UCSD-AML1 (cell line): ENCODE data around the gene OSBPL1A.

ENCODE experiments used
- DNase-seq: peaks from one replicate; lab custom pipeline; 2025; ENCODE audit not compliant: unreplicated experiment; lab: John Stamatoyannopoulos, UW

Gene OSBPL1A

GRCh38 chr18:24344509-24344908, 53.1 kb downstream of the OSBPL1A start:
- DNase-seq, result no peak

- no peak for DNase-seq
Observed at GRCh38 chr18:24342347-24342746, 55.3 kb downstream of the OSBPL1A start.

GRCh38 chr18:24341361-24341760, 56.3 kb downstream of the OSBPL1A start:
- no peak for DNase-seq

GRCh38 chr18:24333084-24333483, 64.5 kb downstream of the OSBPL1A start:
- no peak for DNase-seq

- DNase-seq, result no peak
Observed at GRCh38 chr18:24326211-24326610, 71.4 kb downstream of the OSBPL1A start.

GRCh38 chr18:24322584-24323136, 75.0 kb downstream of the OSBPL1A start:
- no peak for DNase-seq

- DNase-seq, result no peak
Observed at GRCh38 chr18:24321071-24321470, 76.6 kb downstream of the OSBPL1A start.

- no peak for DNase-seq
Observed at GRCh38 chr18:24319757-24320156, 77.9 kb downstream of the OSBPL1A start.

- DNase-seq, result no peak
Observed at GRCh38 chr18:24317370-24317769, 80.3 kb downstream of the OSBPL1A start.

GRCh38 chr18:24315170-24315569, 82.5 kb downstream of the OSBPL1A start:
- DNase-seq, result no peak

- DNase-seq, result no peak
Observed at GRCh38 chr18:24306201-24306600, 91.4 kb downstream of the OSBPL1A start.

GRCh38 chr18:24300703-24301102, 96.9 kb downstream of the OSBPL1A start:
- DNase-seq, result no peak

GRCh38 chr18:24296276-24296675, 101.3 kb downstream of the OSBPL1A start:
- DNase-seq, result no peak

GRCh38 chr18:24293254-24293653, 104.4 kb downstream of the OSBPL1A start:
- DNase-seq, result peak; percentile 10

- DNase-seq, result no peak
Observed at GRCh38 chr18:24278591-24278990, 119.0 kb downstream of the OSBPL1A start.

GRCh38 chr18:24277516-24278195, 120.0 kb downstream of the OSBPL1A start:
- DNase-seq, result no peak

GRCh38 chr18:24276994-24277393, 120.6 kb downstream of the OSBPL1A start:
- no peak for DNase-seq

- DNase-seq, result peak; percentile 12
Observed at GRCh38 chr18:24274837-24275236, 122.8 kb downstream of the OSBPL1A start.

- no peak for DNase-seq
Observed at GRCh38 chr18:24273596-24273995, 124.0 kb downstream of the OSBPL1A start.

GRCh38 chr18:24272229-24272525, 125.4 kb downstream of the OSBPL1A start:
- no peak for DNase-seq

- peak; percentile 57 for DNase-seq
Observed at GRCh38 chr18:24271381-24272228, 126.0 kb downstream of the OSBPL1A start.

GRCh38 chr18:24270937-24271380, 126.7 kb downstream of the OSBPL1A start:
- DNase-seq, result no peak
